Nephron progenitor cell (in vitro differentiated cells): ENCODE data around the gene STAT1.

Source experiments
- DNase-seq: peaks from one replicate; pipeline ENCODE4 v3.0.0; 2021
- H3K27ac Mint-ChIP-seq: 2 replicates; pipeline ENCODE4 v1.8.0; 2021; ENCODE audit warnings: mild to moderate bottlenecking, moderate library complexity, mixed read lengths
- H3K27me3 Mint-ChIP-seq: 2 replicates; pipeline ENCODE4 v1.8.0; 2021; ENCODE audit warnings: mild to moderate bottlenecking, low read depth, mixed read lengths; ENCODE audit not compliant: poor library complexity
- H3K36me3 Mint-ChIP-seq: 2 replicates; pipeline ENCODE4 v1.8.0; 2021; ENCODE audit warnings: low read depth, mixed read lengths
- H3K4me1 Mint-ChIP-seq: 2 replicates; pipeline ENCODE4 v1.8.0; 2021; ENCODE audit warnings: mixed read lengths
- H3K4me3 Mint-ChIP-seq: 2 replicates; pipeline ENCODE4 v1.8.0; 2021; ENCODE audit warnings: mild to moderate bottlenecking, moderate library complexity, mixed read lengths
- H3K9me3 Mint-ChIP-seq: 2 replicates; pipeline ENCODE4 v1.8.0; 2021; ENCODE audit warnings: mild to moderate bottlenecking, moderate library complexity, mixed read lengths
- CTCF ChIP-seq: fragments of 200-600 bp; sonication (generic); IDR thresholded peaks from 2 replicates; pipeline ENCODE4 v1.5.0; 2021; ENCODE audit warnings: antibody characterized with exemption

Gene STAT1

GRCh38 chr2:190953257-190953656, 60.7 kb downstream of the STAT1 start:
- no peak overlapping the region for H3K4me3 Mint-ChIP-seq
- no peak for DNase-seq
- H3K9me3 Mint-ChIP-seq: peaks cover 19% of the 10 kb centered on the region
- H3K27ac Mint-ChIP-seq: no peak overlapping the region
- peaks cover 6% of the 10 kb centered on the region for H3K27me3 Mint-ChIP-seq
- H3K4me1 Mint-ChIP-seq: no peaks in the 10 kb centered on the region
- peaks cover 16% of the 10 kb centered on the region for H3K36me3 Mint-ChIP-seq
- TF ChIP-seq CTCF: no peak

GRCh38 chr2:190950566-190950991, 63.4 kb downstream of the STAT1 start:
- H3K4me1 Mint-ChIP-seq: no peaks in the 10 kb centered on the region
- H3K27ac Mint-ChIP-seq: no peak overlapping the region
- H3K36me3 Mint-ChIP-seq: peaks cover under 1% of the 10 kb centered on the region
- H3K4me3 Mint-ChIP-seq: no peak overlapping the region
- TF ChIP-seq CTCF: no peak
- H3K9me3 Mint-ChIP-seq: peaks cover under 1% of the 10 kb centered on the region
- no peaks in the 10 kb centered on the region for H3K27me3 Mint-ChIP-seq
- DNase-seq: no peak

- Mint-ChIP-seq H3K27me3 (no peaks in the 10 kb centered on the region), H3K36me3 (no peaks in the 10 kb centered on the region), H3K9me3 (no peaks in the 10 kb centered on the region), H3K4me1 (no peaks in the 10 kb centered on the region), H3K4me3 (no peak overlapping the region), H3K27ac (no peak overlapping the region)
- TF ChIP-seq CTCF: no peak
- no peak for DNase-seq
Measured at GRCh38 chr2:190948671-190949070, 65.3 kb downstream of the STAT1 start.

GRCh38 chr2:190947711-190948251, 66.2 kb downstream of the STAT1 start:
- no peaks in the 10 kb centered on the region for H3K4me1 Mint-ChIP-seq
- H3K27me3 Mint-ChIP-seq: no peaks in the 10 kb centered on the region
- no peak for TF ChIP-seq CTCF

DNA sequence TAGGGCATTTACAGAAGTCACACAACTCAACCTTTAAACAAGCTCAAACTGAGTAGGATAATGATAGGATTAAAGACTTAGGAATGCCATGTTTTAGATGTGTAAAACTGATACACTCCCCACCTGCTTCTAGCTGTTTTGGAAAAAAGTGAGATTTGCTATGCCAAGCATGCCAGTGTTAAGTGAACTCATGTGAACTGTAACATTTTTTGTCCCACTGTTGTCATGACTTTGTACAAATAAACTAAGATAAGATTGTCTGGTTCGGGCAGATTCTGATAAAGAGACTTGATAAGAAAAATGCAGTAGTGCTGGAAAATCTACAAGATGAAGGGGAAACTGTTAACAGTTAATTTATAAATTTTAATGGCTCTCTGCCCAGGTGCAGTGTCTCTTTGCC, 66.8 kb downstream of the STAT1 start:
- Mint-ChIP-seq H3K9me3 (no peaks in the 10 kb centered on the region), H3K27me3 (no peaks in the 10 kb centered on the region), H3K4me3 (no peak overlapping the region), H3K36me3 (no peaks in the 10 kb centered on the region), H3K27ac (no peak overlapping the region), H3K4me1 (no peaks in the 10 kb centered on the region)
- TF ChIP-seq CTCF: no peak
- DNase-seq: no peak

More at GRCh38 chr2:190947711-190948251, 66.2 kb downstream of the STAT1 start:
- H3K36me3 Mint-ChIP-seq: no peaks in the 10 kb centered on the region
- DNase-seq: no peak
- no peaks in the 10 kb centered on the region for H3K9me3 Mint-ChIP-seq
- no peak overlapping the region for H3K4me3 Mint-ChIP-seq
- H3K27ac Mint-ChIP-seq: no peak overlapping the region

- Mint-ChIP-seq H3K4me1 (no peaks in the 10 kb centered on the region), H3K9me3 (no peaks in the 10 kb centered on the region), H3K4me3 (no peak overlapping the region), H3K27me3 (no peaks in the 10 kb centered on the region), H3K36me3 (no peaks in the 10 kb centered on the region), H3K27ac (no peak overlapping the region)
- no peak for DNase-seq
- no peak for TF ChIP-seq CTCF
Measured at GRCh38 chr2:190943706-190944105, 70.3 kb downstream of the STAT1 start.
